ENCODE results near the gene C10orf95. TPM values are rescaled to one million over a fixed set of nuclear protein-coding genes. Genes with fewer than 3 reads are reported as not detected.
A peak's percentile ranks its signal among the peaks of the same experiment; 100 is the strongest.

Gene C10orf95
- total and polyA plus RNA-seq, 2 of the 13 experiments (the other 11 are each of a cell fraction or from before 2014, with no cell fraction given), result 0.05 to 0.07 TPM

- peak overlapping the region; percentile 96 for H3K4me2 ChIP-seq (ENCODE audit: low read depth, low read length)
- no peaks in the 10 kb centered on the region for H3K79me2 ChIP-seq (ENCODE audit: insufficient read depth, low read length)
- H2AFZ ChIP-seq (ENCODE audit: low read length), result peak overlapping the region; percentile 85
- no peaks in the 10 kb centered on the region for H3K27me3 ChIP-seq (ENCODE audit: control insufficient read depth in 1 of 2, insufficient read depth in 2 of 2, low read length in 2 of 2)
- TF ChIP-seq ZSCAN31 (CRISPR knock-in tag; IDR thresholded peaks at IDR 0.05; ENCODE audit: low read depth), result peak; percentile 13; the same call in 1 of the 2 replicates
- 0 out of 2 replicates have a peak, but pooled peaks have one; percentile 17 for TF ChIP-seq ZNF761 (CRISPR knock-in tag; conservative IDR thresholded peaks at IDR 0.05)
- 0 out of 2 replicates have a peak, but pooled peaks have one; percentile 18 for TF ChIP-seq ZNF772 (CRISPR knock-in tag; IDR thresholded peaks at IDR 0.05)
- 0 out of 2 replicates have a peak, but pooled peaks have one; percentile 9 for TF ChIP-seq ZNF383 (CRISPR knock-in tag; IDR thresholded peaks at IDR 0.05; ENCODE audit: borderline replicate concordance)
- 0 out of 2 replicates have a peak, but pooled peaks have one; percentile 17 for TF ChIP-seq PHF21A (CRISPR knock-in tag; IDR thresholded peaks at IDR 0.05)
- no peak for TF ChIP-seq HMGXB3 (CRISPR knock-in tag; IDR thresholded peaks at IDR 0.05; ENCODE audit: borderline replicate concordance)
- TF ChIP-seq ZFX (CRISPR knock-in tag; IDR thresholded peaks at IDR 0.05; ENCODE audit: low read depth), result peak; percentile 15
- no peak for TF ChIP-seq ZNF646 (CRISPR knock-in tag; IDR thresholded peaks at IDR 0.05)
- BruUV-seq (replicated peaks), result no TSS peak
- H3K27ac ChIP-seq (ENCODE audit: extremely low read length, insufficient read depth, low read length), result no peak overlapping the region
- no peaks in the 10 kb centered on the region for H3K9me3 ChIP-seq (ENCODE audit: low read length)
- in situ Hi-C loops (cut with HindIII; ENCODE audit: extremely low pct_ligation_motif_present, low pct_unique_long_range_greater_than_20kb), result loop anchor here (5.0 kb wide), 1 partner anchor 39 kb away; the partner anchor contains the start of gene FBXL15
- ChIA-PET POLR2A (interaction anchor here (1.2 to 4.6 kb wide), 5 partner anchors 9 to 42 kb away, joined by 3 to 73 read pairs (median 29); partner anchors contain the start of genes ACTR1A, C10orf95, CUEDC2 and FBXL15), CTCF (ENCODE audit: low intra/inter-chr PET ratio, low total read pairs) (no interaction called here)
- peaks cover 58% of the 10 kb centered on the region for H3K4me1 ChIP-seq (ENCODE audit: insufficient read depth, low read length)
- ATAC-seq (peak; percentile 4; the same call in 1 of the 3 replicates), FAIRE-seq (no peak), DNase-seq (ENCODE audit: low spot score) (no peak)
- no peaks in the 10 kb centered on the region for H3K36me3 ChIP-seq (replicated peaks in 1 of 2; ENCODE audit: control insufficient read depth in 1 of 2, insufficient read depth in 2 of 2, low read length in 2 of 2)
- intact Hi-C loops (cut with micrococcal nuclease; ENCODE audit: unreplicated experiment), result loop anchor here (2.0 kb wide), 1 partner anchor 68 kb away; no protein-coding TSS in a partner anchor
- H4K20me1 ChIP-seq (ENCODE audit: insufficient read depth, low read length), result no peaks in the 10 kb centered on the region
- WGBS (ENCODE audit: low lambda C conversion rate), result 43% methylated on average over 8 of the region's 8 CpGs
- H3K9ac ChIP-seq (ENCODE audit: insufficient read depth, low read depth, low read length), result peak overlapping the region; percentile 41; the same call in 1 of the 2 replicates
- peak overlapping the region; percentile 25 to 74 (median 43) for H3K4me3 ChIP-seq (replicated peaks in 1 of 3; ENCODE audit: insufficient read depth in 1 of 3, low read depth in 2 of 3, low read length in 3 of 3)
Observed at GRCh38 chr10:102460836-102461186, 9.5 kb upstream of the C10orf95 start.
